HG02938 (cell line): ENCODE measurements around the gene ARHGAP22.
"Not testable (repeated sequence)": the region's sequence is repeated elsewhere in the genome, so short reads cannot be mapped to it uniquely, and the experiment has no call there.

Experiments
- ATAC-seq: cut with Tn5 transposase; IDR thresholded peaks from one replicate; pipeline ENCODE4 v1.9.1; 2021; ENCODE audit warnings: mild to moderate bottlenecking, moderate library complexity; ENCODE audit not compliant: unreplicated experiment

Gene ARHGAP22

GRCh38 chr10:48442090-48442808 lies 162.6 kb downstream of the ARHGAP22 start:
- no peak for ATAC-seq

DNA sequence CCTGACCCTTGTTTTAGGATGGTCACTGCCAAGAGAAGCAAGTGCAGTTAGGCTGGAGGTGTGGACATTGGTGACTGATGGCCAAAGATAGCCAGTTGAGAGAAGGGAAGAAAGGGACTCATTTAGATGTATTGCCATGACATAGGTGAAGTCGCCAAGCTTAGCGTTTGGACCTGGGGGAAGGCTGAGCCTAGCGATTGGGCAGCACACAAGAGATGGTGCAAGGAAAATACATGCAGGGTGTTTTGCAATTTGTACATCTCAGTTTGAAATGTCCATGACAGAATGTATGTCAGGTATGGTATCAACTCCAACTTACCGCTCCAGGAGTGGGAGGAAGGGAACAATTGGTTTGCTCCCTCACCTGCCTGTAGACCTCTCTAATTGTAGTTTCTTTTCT lies 164.1 kb downstream of the ARHGAP22 start:
- ATAC-seq, result no peak

DNA sequence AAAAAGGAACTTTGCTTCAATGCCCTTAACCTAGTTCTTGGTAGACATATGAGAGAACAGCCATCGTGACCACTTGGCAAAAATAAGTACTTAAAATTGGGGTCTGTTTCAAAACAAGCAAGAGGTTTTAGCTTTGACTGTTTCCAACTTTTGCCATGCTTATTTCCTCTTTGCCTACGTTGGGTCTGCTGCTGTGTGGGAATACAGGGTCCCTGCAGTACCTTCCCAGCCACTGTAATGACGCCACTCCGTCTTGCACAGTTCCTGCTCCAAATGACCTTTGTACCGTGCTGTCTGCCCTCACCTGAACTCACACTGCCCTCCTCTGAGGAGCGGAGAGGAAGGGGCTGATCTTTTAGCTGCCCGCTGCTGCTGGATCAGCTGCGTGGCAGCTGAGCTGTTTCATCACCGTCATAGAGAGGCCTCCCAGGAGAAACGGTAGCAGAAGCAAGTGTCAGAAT lies 165.3 kb downstream of the ARHGAP22 start:
- no peak for ATAC-seq

DNA sequence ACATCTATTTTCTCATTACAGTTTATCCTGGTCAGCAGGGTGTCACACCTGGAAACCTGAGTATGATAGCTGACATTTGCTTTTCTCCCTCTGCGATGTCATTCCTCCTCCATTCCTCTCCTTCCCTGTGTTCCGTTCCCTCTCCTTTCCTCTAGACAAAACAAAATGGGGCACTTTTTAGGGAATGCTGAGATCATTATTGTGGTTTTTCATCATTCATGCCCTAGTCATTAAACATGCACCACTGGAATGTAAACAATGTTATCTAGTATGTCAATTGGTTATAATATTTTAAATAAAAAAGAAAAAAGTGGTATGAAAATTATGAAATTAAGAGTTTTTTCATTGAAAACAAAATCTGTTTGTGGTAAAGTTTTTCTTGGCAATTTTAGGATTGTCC lies 165.8 kb downstream of the ARHGAP22 start:
- ATAC-seq, result no peak

GRCh38 chr10:48437546-48437945 lies 167.3 kb downstream of the ARHGAP22 start:
- no peak for ATAC-seq

- ATAC-seq, result no peak
These were observed 173.0 kb downstream of the ARHGAP22 start for GRCh38 chr10:48431871-48432270.

DNA sequence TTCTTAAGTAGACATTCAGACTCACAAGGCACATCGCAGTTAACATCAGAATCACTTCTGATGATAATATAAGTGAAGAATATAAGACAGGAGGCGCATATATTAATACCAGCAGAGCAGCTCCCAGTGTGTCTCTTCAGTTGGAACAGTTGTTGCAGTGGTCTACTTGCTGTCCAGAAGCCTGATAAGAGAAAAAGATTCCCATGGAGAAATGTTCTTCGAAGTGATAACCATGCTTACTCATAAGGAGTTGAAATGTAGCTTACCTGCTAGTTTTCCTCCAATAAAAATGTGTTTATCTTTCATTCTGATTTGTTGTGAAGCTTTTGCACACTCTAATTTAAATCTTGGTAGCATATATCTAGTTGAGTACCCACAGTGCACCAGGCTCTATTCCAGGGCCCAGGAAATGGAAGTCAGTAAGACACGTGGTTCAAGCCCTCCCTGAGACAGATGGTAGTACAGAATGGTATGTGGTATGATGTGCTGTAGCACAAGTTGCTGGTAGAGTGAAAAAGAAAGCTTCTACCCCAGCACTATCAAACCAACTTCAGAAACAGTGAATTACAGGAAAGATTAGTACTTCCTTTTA lies 174.4 kb downstream of the ARHGAP22 start:
- ATAC-seq, result no peak

- ATAC-seq, result no peak
These were observed 175.6 kb downstream of the ARHGAP22 start for GRCh38 chr10:48429309-48429708.

DNA sequence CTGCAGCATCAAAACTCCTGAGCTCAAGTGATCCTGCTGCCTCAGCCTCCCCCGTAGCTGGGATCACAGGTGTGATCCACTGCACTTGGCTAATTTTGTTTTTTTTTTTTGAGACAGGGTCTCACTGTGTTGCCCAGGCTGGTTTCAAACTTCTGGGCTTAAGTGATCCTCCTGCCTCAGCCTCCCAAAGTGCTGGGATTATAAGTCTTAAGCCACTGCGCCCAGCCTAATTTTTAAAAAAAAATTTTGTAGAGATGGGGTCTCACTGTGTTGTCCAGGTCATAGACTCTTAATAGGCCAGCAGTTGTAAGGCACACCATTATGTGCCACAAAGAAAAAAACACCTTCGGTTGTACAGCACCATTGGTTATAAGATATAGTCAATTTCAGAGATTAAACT lies 176.0 kb downstream of the ARHGAP22 start:
- ATAC-seq, result no peak

- ATAC-seq, result no peak
These were observed 181.0 kb downstream of the ARHGAP22 start for GRCh38 chr10:48423884-48424283.

DNA sequence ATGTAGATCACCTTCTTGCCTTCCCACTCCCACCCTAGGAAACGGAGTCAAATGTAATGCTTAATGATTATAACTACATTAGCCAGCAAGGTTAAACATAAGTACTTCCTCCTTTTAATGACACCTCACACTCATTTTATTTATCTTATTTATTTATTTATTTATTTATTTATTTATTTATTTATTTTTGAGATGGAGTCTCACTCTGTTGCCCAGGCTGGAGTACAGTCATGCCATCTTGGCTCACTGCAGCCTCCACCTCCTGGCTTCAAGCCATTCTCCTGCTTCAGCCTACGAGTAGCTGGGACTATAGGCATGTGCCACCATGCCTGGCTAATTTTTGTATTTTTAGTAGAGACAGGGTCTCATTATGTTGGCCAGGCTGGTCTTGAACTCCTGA lies 183.0 kb downstream of the ARHGAP22 start:
- not testable (repeated sequence) for ATAC-seq

DNA sequence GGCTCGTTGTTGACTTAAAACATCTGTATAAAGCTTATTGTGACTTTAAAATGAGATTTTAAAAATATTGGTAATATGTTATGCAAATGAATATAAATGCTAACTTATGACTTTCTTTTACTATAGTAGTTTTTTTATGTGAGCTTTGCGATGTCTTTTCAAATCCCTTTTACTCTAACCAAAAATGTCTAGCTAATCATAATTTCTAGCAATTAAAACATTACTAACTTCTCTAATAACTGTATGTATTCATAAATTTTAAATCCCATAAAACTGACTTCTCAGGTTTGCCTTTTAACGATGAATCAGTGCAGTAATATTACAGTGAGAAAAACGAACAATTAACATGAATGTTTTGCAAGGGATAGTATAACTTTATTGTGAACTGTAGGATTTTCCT lies 185.2 kb downstream of the ARHGAP22 start:
- ATAC-seq, result no peak

DNA sequence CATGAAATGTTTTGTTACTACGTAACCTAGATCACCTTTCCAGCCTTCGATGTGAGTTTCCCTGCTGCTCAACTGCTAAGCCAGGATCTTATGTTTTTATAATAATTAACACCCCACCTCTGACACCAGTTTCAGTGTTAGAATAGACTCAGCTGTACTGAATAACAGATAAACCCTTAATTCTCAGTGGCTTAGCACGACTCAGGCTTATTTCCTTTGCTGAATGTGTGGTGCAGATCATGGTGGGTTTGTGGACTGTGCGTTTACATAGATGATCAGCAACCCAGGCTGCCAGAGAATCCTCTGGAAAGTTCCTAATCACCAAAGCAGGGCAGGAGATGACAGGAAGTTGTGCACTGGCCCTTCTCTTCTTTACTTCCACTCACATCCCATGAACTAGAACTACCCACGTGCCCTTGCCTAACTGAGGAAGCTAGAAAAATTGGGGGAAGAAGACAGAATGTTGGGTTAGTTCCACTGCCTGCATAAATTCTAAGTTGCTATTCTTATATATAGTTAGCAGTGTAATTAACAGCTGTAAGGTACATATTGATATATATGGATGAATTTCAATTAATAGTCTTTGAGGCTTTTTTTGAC lies 186.6 kb downstream of the ARHGAP22 start:
- ATAC-seq, result no peak

DNA sequence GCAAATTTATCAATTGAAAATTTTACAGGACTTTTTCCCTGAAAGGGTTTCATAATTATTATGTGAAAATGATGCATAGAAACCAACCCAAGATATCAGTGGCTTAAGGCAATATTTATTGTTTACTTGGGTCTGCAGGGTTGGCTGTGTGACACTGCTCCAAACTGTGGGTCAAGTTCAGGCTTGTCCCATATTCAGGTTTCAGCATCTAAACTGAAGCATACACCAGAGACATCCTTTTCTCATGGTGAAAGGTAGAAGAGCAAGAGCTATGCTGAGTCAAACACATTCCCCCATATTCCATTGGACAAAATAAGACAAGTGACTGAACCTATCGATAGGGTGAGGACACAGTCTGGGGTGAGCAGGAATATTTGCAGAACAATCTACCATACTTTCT lies 187.5 kb downstream of the ARHGAP22 start:
- no peak for ATAC-seq

GRCh38 chr10:48416584-48417232 lies 188.2 kb downstream of the ARHGAP22 start:
- no peak for ATAC-seq

- no peak for ATAC-seq
These were observed 190.1 kb downstream of the ARHGAP22 start for GRCh38 chr10:48414778-48415177.

DNA sequence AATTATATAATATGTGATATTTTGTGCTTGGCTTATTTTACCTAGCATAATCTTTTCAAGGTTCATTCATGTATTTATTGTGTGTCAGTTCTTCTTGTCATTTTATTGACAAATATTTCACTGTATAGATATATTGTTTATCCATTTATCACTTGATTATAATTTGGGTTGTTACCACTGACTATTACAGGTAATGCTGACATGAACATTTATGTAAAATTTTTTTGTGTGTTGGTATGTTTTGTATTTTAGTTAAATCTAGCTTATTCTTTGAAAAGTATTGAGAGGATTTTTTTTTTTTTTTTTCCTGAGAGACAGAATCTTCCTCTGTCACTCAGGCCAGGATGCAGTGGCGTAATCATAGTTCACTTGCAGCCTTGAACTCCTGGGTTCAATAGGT lies 190.7 kb downstream of the ARHGAP22 start:
- no peak for ATAC-seq

DNA sequence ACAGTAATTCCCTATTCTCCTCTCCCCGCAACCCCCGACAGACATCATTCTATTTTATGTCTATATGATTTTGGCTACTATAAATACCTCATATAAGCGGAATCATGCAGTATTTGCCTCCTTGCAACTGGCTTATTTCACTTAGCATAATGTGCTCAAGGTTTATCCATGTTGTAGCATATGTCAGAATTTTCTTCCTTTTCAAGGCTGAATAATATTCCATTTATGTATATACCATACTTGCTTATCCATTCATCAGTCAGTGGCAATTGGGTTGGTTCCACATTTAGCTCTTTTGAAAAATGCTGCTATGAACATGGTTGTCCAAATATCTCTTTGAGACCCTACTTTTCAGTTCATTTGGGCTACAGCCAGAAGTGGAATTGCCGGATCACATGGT lies 191.9 kb downstream of the ARHGAP22 start:
- ATAC-seq, result no peak

DNA sequence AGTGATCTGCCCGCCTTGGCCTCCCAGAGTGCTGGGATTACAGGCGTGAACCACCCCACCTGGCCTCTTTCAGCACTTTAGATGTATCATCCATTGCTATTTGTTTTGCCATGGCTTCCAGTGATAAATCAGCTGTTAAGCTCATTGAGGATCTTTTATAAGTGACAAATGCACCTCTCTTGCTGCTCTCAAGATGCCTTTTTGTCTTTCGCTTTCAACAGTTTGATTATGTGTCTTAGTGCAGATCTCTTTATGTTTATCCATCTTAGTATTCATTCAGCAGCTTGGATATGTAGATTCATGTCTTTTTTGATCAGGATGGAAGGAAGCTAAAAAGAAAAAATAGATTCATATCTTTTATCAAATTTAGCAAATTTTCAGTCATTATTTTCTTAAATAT lies 192.8 kb downstream of the ARHGAP22 start:
- ATAC-seq, result no peak

GRCh38 chr10:48411510-48411909 lies 193.4 kb downstream of the ARHGAP22 start:
- ATAC-seq, result no peak

DNA sequence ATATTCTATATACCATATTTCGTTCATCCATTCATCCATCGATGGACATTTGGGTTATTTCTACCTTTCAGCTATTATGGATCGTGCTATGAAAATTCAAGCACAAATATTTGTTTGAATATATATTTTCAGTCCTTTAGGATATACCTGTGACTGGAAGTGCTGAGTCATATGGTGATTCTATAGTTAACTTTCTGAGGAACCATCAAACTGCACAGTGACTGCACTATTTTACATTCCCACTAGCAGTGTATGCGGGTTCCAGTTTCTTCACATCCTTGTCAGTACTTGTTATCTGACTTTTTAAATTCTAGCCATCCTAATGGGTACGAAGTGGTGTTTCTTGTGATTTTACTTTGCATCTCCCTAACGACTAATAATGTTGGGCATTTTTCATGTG lies 194.4 kb downstream of the ARHGAP22 start:
- no peak for ATAC-seq

GRCh38 chr10:48406658-48407057 lies 198.2 kb downstream of the ARHGAP22 start:
- no peak for ATAC-seq
